ENCODE data around the gene ACAT2.

The ACAT2 gene

GRCh38 chr6:159778542-159779103 is 16.8 kb downstream of the ACAT2 start:
- TF ChIP-seq YY1 (IDR thresholded peaks at IDR 0.05; ENCODE audit: low read depth) (no peak), RAD21 (IDR thresholded peaks at IDR 0.05; ENCODE audit: low read depth) (no peak), REST (IDR thresholded peaks at IDR 0.05; ENCODE audit: low read depth) (no peak), EP300 (IDR thresholded peaks at IDR 0.05; ENCODE audit: borderline replicate concordance) (no peak), FOXM1 (IDR thresholded peaks at IDR 0.05; ENCODE audit: borderline replicate concordance, low read depth) (no peak), TEAD4 (IDR thresholded peaks at IDR 0.05) (no peak), ZBTB7A (IDR thresholded peaks at IDR 0.05; ENCODE audit: low read depth) (no peak), TAF1 (IDR thresholded peaks at IDR 0.05; ENCODE audit: low read depth) (no peak), EGR1 (IDR thresholded peaks at IDR 0.05) (no peak), USF1 (IDR thresholded peaks at IDR 0.05) (no peak), MAX (IDR thresholded peaks at IDR 0.05) (no peak), TCF12 (IDR thresholded peaks at IDR 0.05; ENCODE audit: low read depth) (no peak), CEBPB (IDR thresholded peaks at IDR 0.05) (no peak), CREB1 (IDR thresholded peaks at IDR 0.05; ENCODE audit: low read depth) (no peak), NFIC (IDR thresholded peaks at IDR 0.05) (no peak)

GRCh38 chr6:159788276-159788675 is 26.4 kb downstream of the ACAT2 start:
- TF ChIP-seq NFIC (IDR thresholded peaks at IDR 0.05): no peak
- no peak for TF ChIP-seq YY1 (IDR thresholded peaks at IDR 0.05; ENCODE audit: low read depth)
- no peak for TF ChIP-seq REST (IDR thresholded peaks at IDR 0.05; ENCODE audit: low read depth)
- TF ChIP-seq CEBPB (IDR thresholded peaks at IDR 0.05): no peak
- no peak for TF ChIP-seq FOXM1 (IDR thresholded peaks at IDR 0.05; ENCODE audit: borderline replicate concordance, low read depth)
- TF ChIP-seq TAF1 (IDR thresholded peaks at IDR 0.05; ENCODE audit: low read depth): no peak
- TF ChIP-seq USF1 (IDR thresholded peaks at IDR 0.05): no peak
- no peak for TF ChIP-seq TEAD4 (IDR thresholded peaks at IDR 0.05)
- TF ChIP-seq EP300 (IDR thresholded peaks at IDR 0.05; ENCODE audit: borderline replicate concordance): no peak
- TF ChIP-seq MAX (IDR thresholded peaks at IDR 0.05): no peak
- TF ChIP-seq EGR1 (IDR thresholded peaks at IDR 0.05): no peak
- TF ChIP-seq CREB1 (IDR thresholded peaks at IDR 0.05; ENCODE audit: low read depth): no peak
- TF ChIP-seq TCF12 (IDR thresholded peaks at IDR 0.05; ENCODE audit: low read depth): no peak
- no peak for TF ChIP-seq ZBTB7A (IDR thresholded peaks at IDR 0.05; ENCODE audit: low read depth)
- no peak for TF ChIP-seq RAD21 (IDR thresholded peaks at IDR 0.05; ENCODE audit: low read depth)

GRCh38 chr6:159788753-159789376 is 27.0 kb downstream of the ACAT2 start:
- TF ChIP-seq YY1 (IDR thresholded peaks at IDR 0.05; ENCODE audit: low read depth) (no peak), RAD21 (IDR thresholded peaks at IDR 0.05; ENCODE audit: low read depth) (no peak), ZBTB7A (IDR thresholded peaks at IDR 0.05; ENCODE audit: low read depth) (no peak), FOXM1 (IDR thresholded peaks at IDR 0.05; ENCODE audit: borderline replicate concordance, low read depth) (no peak), CREB1 (IDR thresholded peaks at IDR 0.05; ENCODE audit: low read depth) (no peak)

GRCh38 chr6:159789377-159790148 is 27.7 kb downstream of the ACAT2 start, which contains the start of gene TCP1:
TCP1 (minus strand) TSS chr6:159789602; CDS start chr6:159789468, 134 bp downstream.
- peak; percentile 71 for TF ChIP-seq MAX (IDR thresholded peaks at IDR 0.05)
- TF ChIP-seq EP300 (IDR thresholded peaks at IDR 0.05; ENCODE audit: borderline replicate concordance): 0 out of 2 replicates have a peak, but pooled peaks have one; percentile 18
- no peak for TF ChIP-seq RAD21 (IDR thresholded peaks at IDR 0.05; ENCODE audit: low read depth)
- peak; percentile 69 for TF ChIP-seq YY1 (IDR thresholded peaks at IDR 0.05; ENCODE audit: low read depth)
- peak; percentile 59; the same call in 1 of the 2 replicates for TF ChIP-seq TCF12 (IDR thresholded peaks at IDR 0.05; ENCODE audit: low read depth)
- TF ChIP-seq TAF1 (IDR thresholded peaks at IDR 0.05; ENCODE audit: low read depth): peak; percentile 91
- no peak for TF ChIP-seq TEAD4 (IDR thresholded peaks at IDR 0.05)
- TF ChIP-seq FOXM1 (IDR thresholded peaks at IDR 0.05; ENCODE audit: borderline replicate concordance, low read depth): 0 out of 2 replicates have a peak, but pooled peaks have one; percentile 14
- no peak for TF ChIP-seq CEBPB (IDR thresholded peaks at IDR 0.05)

All from Ishikawa (cell line).